Lower lobe of right lung (tissue), 2 donors: ENCODE results near the gene C4orf36. TPM values are rescaled to one million over a fixed set of nuclear protein-coding genes. Genes with fewer than 3 reads are reported as not detected.

Source experiments
- ATAC-seq, 2 donors: fragments of 200-7000 bp; cut with Tn5 transposase; one replicate each; pipeline ENCODE4 v1.9.1; 2020 to 2022; ENCODE audit warnings: mild to moderate bottlenecking in 2 of 2, moderate library complexity in 2 of 2
- DNase-seq: peaks from one replicate; pipeline ENCODE4 v3.0.0-alpha.2; 2020
- H3K27ac ChIP-seq: fragments of 200-600 bp; one replicate; pipeline ENCODE4 v1.8.0; 2022
- H3K27me3 ChIP-seq: fragments of 200-600 bp; one replicate; pipeline ENCODE4 v1.8.0; 2022; ENCODE audit warnings: low read depth
- H3K36me3 ChIP-seq: fragments of 200-600 bp; one replicate; pipeline ENCODE4 v1.8.0; 2022; ENCODE audit warnings: mild to moderate bottlenecking
- H3K4me1 ChIP-seq: fragments of 200-600 bp; one replicate; pipeline ENCODE4 v1.8.0; 2022
- H3K4me3 ChIP-seq: fragments of 200-600 bp; one replicate; pipeline ENCODE4 v1.8.0; 2022; ENCODE audit warnings: mild to moderate bottlenecking
- H3K9me3 ChIP-seq: fragments of 200-600 bp; one replicate; pipeline ENCODE4 v1.8.0; 2022
- intact Hi-C: fragments of 100-400 bp; cut with DNase I; formaldehyde crosslinking; loops from one replicate; pipeline ENCODE4 v1.11.0; 2022
- total RNA-seq: library from RNA; stranded (reverse); fragmentation: NEBNext Ultra II Directional; extraction: Animal tissue kit (Norgen Biotek cat#: 25700); gene quantifications from one replicate; pipeline ENCODE4 v1.2.1, GENCODE V29; 2021
- TF ChIP-seq, protein P1 (sequence below): fragments of 200-600 bp; IDR thresholded peaks from one replicate; pipeline ENCODE4 v1.8.0; 2022; ENCODE audit warnings: antibody characterized with exemption, mild to moderate bottlenecking
- donor health status: DM: no; HTN: yes; CAD: no; lungs with severe emphysema.

The C4orf36 gene
- total RNA-seq, 1 donor from 2014 or later = 1.6 TPM

GRCh38 chr4:86870442-86871069 lies 21.7 kb downstream of the C4orf36 start:
- H3K27me3 ChIP-seq = no peaks in the 10 kb centered on the region
- H3K9me3 ChIP-seq = no peaks in the 10 kb centered on the region
- H3K4me1 ChIP-seq = no peaks in the 10 kb centered on the region
- TF ChIP-seq, protein P1, sequence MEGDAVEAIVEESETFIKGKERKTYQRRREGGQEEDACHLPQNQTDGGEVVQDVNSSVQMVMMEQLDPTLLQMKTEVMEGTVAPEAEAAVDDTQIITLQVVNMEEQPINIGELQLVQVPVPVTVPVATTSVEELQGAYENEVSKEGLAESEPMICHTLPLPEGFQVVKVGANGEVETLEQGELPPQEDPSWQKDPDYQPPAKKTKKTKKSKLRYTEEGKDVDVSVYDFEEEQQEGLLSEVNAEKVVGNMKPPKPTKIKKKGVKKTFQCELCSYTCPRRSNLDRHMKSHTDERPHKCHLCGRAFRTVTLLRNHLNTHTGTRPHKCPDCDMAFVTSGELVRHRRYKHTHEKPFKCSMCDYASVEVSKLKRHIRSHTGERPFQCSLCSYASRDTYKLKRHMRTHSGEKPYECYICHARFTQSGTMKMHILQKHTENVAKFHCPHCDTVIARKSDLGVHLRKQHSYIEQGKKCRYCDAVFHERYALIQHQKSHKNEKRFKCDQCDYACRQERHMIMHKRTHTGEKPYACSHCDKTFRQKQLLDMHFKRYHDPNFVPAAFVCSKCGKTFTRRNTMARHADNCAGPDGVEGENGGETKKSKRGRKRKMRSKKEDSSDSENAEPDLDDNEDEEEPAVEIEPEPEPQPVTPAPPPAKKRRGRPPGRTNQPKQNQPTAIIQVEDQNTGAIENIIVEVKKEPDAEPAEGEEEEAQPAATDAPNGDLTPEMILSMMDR = no peak
- H3K4me3 ChIP-seq = no peak overlapping the region
- ATAC-seq (no peak), DNase-seq (no peak)
- H3K36me3 ChIP-seq = no peaks in the 10 kb centered on the region
- intact Hi-C loops = no loop called here
- no peak overlapping the region for H3K27ac ChIP-seq

GRCh38 chr4:86857341-86858052 lies 34.7 kb downstream of the C4orf36 start:
- H3K9me3 ChIP-seq = no peaks in the 10 kb centered on the region
- H3K4me1 ChIP-seq = no peaks in the 10 kb centered on the region
- no peak for ATAC-seq
- no peak for DNase-seq
- TF ChIP-seq, protein P1 = no peak
- no peak overlapping the region for H3K4me3 ChIP-seq
- intact Hi-C loops = no loop called here
- no peaks in the 10 kb centered on the region for H3K27me3 ChIP-seq
- no peaks in the 10 kb centered on the region for H3K36me3 ChIP-seq
- no peak overlapping the region for H3K27ac ChIP-seq

GRCh38 chr4:86856896-86857295 lies 35.3 kb downstream of the C4orf36 start:
- H3K4me1 ChIP-seq = no peaks in the 10 kb centered on the region

DNA sequence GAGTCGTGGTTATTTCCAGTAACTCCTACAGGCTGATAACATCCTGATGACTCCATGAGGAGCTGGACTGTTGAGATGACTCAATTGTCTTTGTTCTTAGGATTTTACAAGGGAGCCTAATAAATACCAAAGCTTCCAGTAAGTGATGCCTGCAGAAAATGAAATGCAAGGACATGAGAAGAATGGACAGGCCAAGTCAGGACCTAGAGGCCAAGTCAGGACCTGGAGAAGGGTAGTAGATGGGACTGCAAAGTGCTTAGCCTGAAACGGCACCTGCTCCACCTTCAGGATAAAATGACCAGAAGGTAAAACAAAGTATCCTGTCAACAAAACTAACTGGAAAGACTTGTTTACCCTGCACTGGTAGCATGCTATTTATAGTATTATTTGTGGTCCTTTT lies 36.6 kb downstream of the C4orf36 start:
- DNase-seq = no peak
- no peak overlapping the region for H3K27ac ChIP-seq
- TF ChIP-seq, protein P1 = no peak
- H3K27me3 ChIP-seq = no peaks in the 10 kb centered on the region
- no peaks in the 10 kb centered on the region for H3K36me3 ChIP-seq
- H3K9me3 ChIP-seq = no peaks in the 10 kb centered on the region
- H3K4me1 ChIP-seq = no peaks in the 10 kb centered on the region
- intact Hi-C loops = no loop called here
- ATAC-seq = no peak
- H3K4me3 ChIP-seq = no peak overlapping the region

More at GRCh38 chr4:86856896-86857295, 35.3 kb downstream of the C4orf36 start:
- TF ChIP-seq, protein P1 = no peak
- intact Hi-C loops = no loop called here
- no peak overlapping the region for H3K27ac ChIP-seq
- no peaks in the 10 kb centered on the region for H3K36me3 ChIP-seq
- H3K4me3 ChIP-seq = no peak overlapping the region
- ATAC-seq = no peak
- DNase-seq = no peak
- H3K27me3 ChIP-seq = no peaks in the 10 kb centered on the region
- no peaks in the 10 kb centered on the region for H3K9me3 ChIP-seq

DNA sequence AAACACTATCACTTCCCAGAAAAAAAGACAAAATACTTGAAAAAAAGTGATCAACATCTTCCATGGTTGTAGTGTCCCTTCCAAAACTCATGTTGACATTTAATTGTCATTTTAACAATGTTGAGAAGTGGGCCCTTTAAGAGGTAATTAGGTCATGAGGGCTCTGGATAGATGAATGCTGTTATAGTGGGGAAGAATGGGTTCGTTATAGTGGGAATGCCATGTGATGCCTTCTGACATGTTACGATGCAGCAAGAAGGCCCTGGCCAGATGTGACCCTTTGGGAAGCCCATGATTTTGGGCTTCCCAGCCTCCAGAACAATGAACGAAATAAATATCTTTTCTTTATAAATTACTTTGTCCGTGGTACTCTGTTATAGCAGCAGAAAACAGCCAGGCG lies 39.0 kb downstream of the C4orf36 start:
- Histone ChIP-seq H3K4me1 (no peaks in the 10 kb centered on the region), H3K27me3 (no peaks in the 10 kb centered on the region), H3K36me3 (no peaks in the 10 kb centered on the region), H3K27ac (no peak overlapping the region), H3K9me3 (no peaks in the 10 kb centered on the region), H3K4me3 (no peak overlapping the region)
- no peak for ATAC-seq
- TF ChIP-seq, protein P1 = no peak
- intact Hi-C loops = no loop called here
- DNase-seq = no peak
